GM12891 (cell line): ENCODE measurements around the gene OTC. TPM values are rescaled to one million over a fixed set of nuclear protein-coding genes. Genes with fewer than 3 reads are reported as not detected.

Experiments used
- DNase-seq: peaks from one replicate; pipeline ENCODE4 v3.0.0; 2011; ENCODE audit warnings: low spot score; ENCODE audit not compliant: insufficient read length
- FAIRE-seq: peaks from 2 replicates; lab custom pipeline; 2011; peaks lifted over from hg19 to GRCh38; lab: Jason Lieb, UNC
- PAX5 ChIP-seq: IDR thresholded peaks from 2 replicates; pipeline ENCODE4 v1.6.1; 2011; ENCODE audit warnings: low read length, moderate library complexity, mild to moderate bottlenecking; ENCODE audit not compliant: insufficient read depth, severe bottlenecking
- POLR2A ChIP-seq: IDR thresholded peaks from 2 replicates; pipeline ENCODE4 v1.6.1; 2011; ENCODE audit warnings: low read depth, low read length, control low read depth
- POLR2AphosphoS5 ChIP-seq: IDR thresholded peaks from 2 replicates; pipeline ENCODE4 v1.6.1; 2011; ENCODE audit warnings: low read depth, low read length, control low read depth
- POU2F2 ChIP-seq: IDR thresholded peaks from 2 replicates; pipeline ENCODE4 v1.6.1; 2011; ENCODE audit warnings: low read depth, mild to moderate bottlenecking, control low read depth, low read length, moderate library complexity
- SPI1 ChIP-seq: IDR thresholded peaks from 2 replicates; pipeline ENCODE4 v1.6.1; 2011; ENCODE audit warnings: low read depth, low read length, control low read depth
- TAF1 ChIP-seq: IDR thresholded peaks from 2 replicates; pipeline ENCODE4 v1.6.1; 2011; ENCODE audit warnings: low read depth, low read length, control low read depth
- polyA plus RNA-seq: library from polyadenylated mRNA; unstranded; fragments of >200 nt; gene quantifications from one replicate; pipeline ENCODE4 v1.2.1, GENCODE V29; 2012; ENCODE audit warnings: low read depth, missing spikeins, inconsistent platforms; ENCODE audit not compliant: missing spikeins

OTC gene
- polyA plus RNA-seq = not detected

GRCh38 chrX:38352362-38352761, at the start of gene OTC:
OTC (plus strand) TSS chrX:38352604; CDS start chrX:38352697, 93 bp downstream.
- no peak for DNase-seq
- TF ChIP-seq POLR2AphosphoS5 (no peak), POU2F2 (no peak), POLR2A (no peak), TAF1 (no peak), SPI1 (no peak), PAX5 (no peak)
- no peak for FAIRE-seq

DNA sequence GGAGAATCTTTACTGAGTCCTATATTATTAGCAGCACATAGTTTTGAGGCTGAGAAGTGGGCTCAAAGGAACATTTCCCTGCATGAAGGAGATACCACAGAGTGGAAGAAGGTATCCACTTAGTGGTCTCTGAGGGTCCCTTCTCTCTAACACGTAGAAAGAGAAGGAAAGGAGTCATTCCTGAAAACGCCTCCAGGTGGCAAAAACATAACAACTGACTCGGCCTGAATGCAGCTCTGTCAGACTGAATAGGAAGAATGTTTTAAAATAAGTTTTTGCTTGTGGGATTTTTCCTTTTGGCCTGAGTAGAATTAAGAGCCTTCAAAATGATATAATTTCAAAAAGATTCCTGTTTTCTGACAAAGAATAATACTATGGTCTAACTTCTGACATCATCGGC, 48.4 kb upstream of the OTC start:
- no peak for DNase-seq
- FAIRE-seq = no peak
- TF ChIP-seq SPI1 = no peak
- TF ChIP-seq PAX5 = no peak
- no peak for TF ChIP-seq POLR2A
- TF ChIP-seq POLR2AphosphoS5 = no peak
- no peak for TF ChIP-seq POU2F2
- no peak for TF ChIP-seq TAF1

DNA sequence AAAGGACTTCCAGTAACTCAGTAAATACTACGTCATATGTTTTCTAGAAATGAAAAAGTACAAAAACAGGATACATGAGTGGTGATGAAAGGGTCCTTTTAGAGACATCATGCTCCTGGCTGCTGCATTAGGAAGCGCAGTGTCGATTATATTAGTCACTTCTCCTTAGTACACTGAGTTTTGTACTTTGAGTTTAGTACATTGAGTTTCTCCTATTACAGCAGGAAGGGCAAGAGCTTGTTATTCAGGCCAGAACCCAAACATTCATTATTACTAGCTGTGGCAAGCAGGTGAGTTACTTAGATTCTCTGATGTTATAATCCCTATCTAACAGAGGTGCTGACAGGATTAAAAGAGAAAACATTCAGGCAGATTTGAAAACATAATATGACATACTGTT, 46.4 kb upstream of the OTC start:
- TF ChIP-seq POU2F2 (no peak), POLR2AphosphoS5 (no peak), POLR2A (no peak), SPI1 (no peak), PAX5 (no peak), TAF1 (no peak)
- FAIRE-seq (no peak), DNase-seq (no peak)

- FAIRE-seq = no peak
- DNase-seq = no peak
- no peak for TF ChIP-seq SPI1
- no peak for TF ChIP-seq POU2F2
- no peak for TF ChIP-seq PAX5
- no peak for TF ChIP-seq TAF1
- TF ChIP-seq POLR2AphosphoS5 = no peak
- no peak for TF ChIP-seq POLR2A
Measured at GRCh38 chrX:38311743-38312142, 40.7 kb upstream of the OTC start.

DNA sequence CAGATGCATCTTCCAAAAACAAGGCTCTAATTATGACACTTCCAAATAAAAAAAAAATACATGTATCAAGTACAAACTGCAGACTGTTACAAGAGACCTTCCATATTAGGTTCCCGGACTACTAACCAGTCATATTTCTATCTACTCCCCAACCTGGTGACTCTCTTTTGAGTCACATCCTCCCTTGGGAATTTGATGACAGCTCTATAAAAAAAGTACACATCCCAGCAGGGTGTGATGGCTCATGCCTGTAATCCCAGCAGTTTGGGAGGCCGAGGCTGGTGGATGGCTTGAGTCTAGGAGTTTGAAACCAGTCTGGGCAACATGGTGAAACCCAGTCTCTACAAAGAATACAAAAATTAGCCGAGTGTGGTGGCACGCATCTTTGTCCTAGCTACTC, 40.0 kb upstream of the OTC start:
- TF ChIP-seq POLR2A (no peak), SPI1 (no peak), POLR2AphosphoS5 (no peak)
- no peak for DNase-seq
- no peak for FAIRE-seq

GRCh38 chrX:38313190-38313589, 39.2 kb upstream of the OTC start:
- DNase-seq (no peak), FAIRE-seq (no peak)
- TF ChIP-seq POLR2AphosphoS5 = no peak
- TF ChIP-seq POLR2A = no peak
- no peak for TF ChIP-seq POU2F2
- TF ChIP-seq SPI1 = no peak
- TF ChIP-seq PAX5 = no peak
- no peak for TF ChIP-seq TAF1

GRCh38 chrX:38315186-38315585, 37.2 kb upstream of the OTC start:
- FAIRE-seq = no peak
- DNase-seq = no peak
- no peak for TF ChIP-seq POLR2A
- no peak for TF ChIP-seq PAX5
- no peak for TF ChIP-seq SPI1
- TF ChIP-seq POLR2AphosphoS5 = no peak

GRCh38 chrX:38318196-38318595, 34.2 kb upstream of the OTC start:
- TF ChIP-seq POLR2A (no peak), POLR2AphosphoS5 (no peak), POU2F2 (no peak), PAX5 (no peak), SPI1 (no peak), TAF1 (no peak)
- no peak for DNase-seq
- no peak for FAIRE-seq

GRCh38 chrX:38318606-38319005, 33.8 kb upstream of the OTC start:
- TF ChIP-seq TAF1 = no peak
- TF ChIP-seq PAX5 = no peak
- no peak for TF ChIP-seq POU2F2
- TF ChIP-seq SPI1 = no peak
- no peak for FAIRE-seq
- no peak for DNase-seq

- no peak for FAIRE-seq
- no peak for DNase-seq
- TF ChIP-seq POU2F2 = no peak
Measured at GRCh38 chrX:38320819-38321218, 31.6 kb upstream of the OTC start.

DNA sequence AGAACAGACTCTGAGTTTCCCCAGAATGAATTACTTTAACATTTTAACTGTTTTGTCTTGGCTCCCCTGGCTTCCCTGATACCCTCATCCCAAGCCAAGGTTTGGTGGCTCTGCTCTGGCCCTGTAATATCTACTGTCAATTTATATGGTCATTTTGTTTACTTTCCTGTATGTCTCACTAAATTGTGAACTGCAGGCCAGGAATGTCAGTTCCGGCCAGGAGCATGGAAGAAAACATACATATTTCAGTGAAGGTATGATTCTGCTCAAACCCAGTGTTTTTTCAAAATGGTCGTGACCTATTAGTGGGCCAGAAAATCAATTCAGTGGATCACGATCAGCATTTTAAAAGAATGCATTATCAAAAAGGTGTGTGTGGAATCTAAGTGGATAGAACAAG, 26.3 kb upstream of the OTC start:
- FAIRE-seq = no peak
- DNase-seq = no peak
- TF ChIP-seq TAF1 = no peak
- no peak for TF ChIP-seq POLR2AphosphoS5
- no peak for TF ChIP-seq PAX5
- no peak for TF ChIP-seq SPI1
- TF ChIP-seq POU2F2 = no peak
- no peak for TF ChIP-seq POLR2A
